GM20000 (cell line): Measurements from ENCODE around the gene HTR2C.
A peak's percentile ranks its signal among the peaks of the same experiment; 100 is the strongest.

Source experiments
- DNase-seq: peaks from one replicate; pipeline ENCODE4 v3.0.0; 2012; ENCODE audit warnings: low spot score
- TF ChIP-seq, protein P1 (sequence below): IDR thresholded peaks from 2 replicates; pipeline ENCODE4 v1.5.1; 2012; ENCODE audit warnings: mild to moderate bottlenecking, control low read depth; ENCODE audit errors: extremely low read depth, missing control alignments

Gene HTR2C

DNA sequence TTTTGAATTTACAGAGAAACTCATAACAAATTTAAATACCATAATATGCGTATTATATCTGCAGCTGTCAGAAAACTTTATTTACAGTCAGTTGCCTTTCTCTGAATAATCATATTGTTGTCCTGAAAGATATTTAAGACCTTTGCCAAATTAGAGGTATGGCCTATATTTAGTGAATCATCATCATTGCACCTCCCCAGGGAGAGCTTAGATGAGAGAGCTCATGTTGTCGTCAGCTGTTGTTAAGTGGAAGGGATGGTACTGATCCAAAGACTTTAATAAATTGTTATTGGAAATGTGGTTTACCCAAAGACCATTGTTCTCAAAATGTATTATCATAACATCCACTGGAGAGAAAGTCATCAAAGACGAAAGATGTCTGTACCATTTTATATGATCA lies 128.6 kb downstream of the HTR2C start:
- TF ChIP-seq, protein P1, sequence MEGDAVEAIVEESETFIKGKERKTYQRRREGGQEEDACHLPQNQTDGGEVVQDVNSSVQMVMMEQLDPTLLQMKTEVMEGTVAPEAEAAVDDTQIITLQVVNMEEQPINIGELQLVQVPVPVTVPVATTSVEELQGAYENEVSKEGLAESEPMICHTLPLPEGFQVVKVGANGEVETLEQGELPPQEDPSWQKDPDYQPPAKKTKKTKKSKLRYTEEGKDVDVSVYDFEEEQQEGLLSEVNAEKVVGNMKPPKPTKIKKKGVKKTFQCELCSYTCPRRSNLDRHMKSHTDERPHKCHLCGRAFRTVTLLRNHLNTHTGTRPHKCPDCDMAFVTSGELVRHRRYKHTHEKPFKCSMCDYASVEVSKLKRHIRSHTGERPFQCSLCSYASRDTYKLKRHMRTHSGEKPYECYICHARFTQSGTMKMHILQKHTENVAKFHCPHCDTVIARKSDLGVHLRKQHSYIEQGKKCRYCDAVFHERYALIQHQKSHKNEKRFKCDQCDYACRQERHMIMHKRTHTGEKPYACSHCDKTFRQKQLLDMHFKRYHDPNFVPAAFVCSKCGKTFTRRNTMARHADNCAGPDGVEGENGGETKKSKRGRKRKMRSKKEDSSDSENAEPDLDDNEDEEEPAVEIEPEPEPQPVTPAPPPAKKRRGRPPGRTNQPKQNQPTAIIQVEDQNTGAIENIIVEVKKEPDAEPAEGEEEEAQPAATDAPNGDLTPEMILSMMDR = no peak

DNA sequence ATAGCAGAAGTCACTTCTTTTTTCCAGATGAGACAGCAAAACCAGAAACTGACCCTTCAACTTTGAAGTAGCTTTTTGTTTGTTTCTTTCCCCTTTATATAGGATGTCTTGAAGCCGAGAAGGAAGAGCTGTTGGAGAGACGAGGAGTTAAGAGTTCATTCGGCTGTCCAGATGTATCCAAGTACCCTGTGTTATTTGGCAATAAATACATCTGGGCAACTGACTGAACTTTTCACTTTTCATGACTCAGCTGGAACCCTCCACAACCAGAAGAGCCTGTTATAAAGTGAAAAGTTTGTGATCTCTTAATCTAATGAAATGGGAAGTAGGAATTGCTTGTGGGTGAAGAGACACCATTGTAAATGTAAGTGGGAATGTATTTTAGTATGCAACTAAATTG lies 131.2 kb downstream of the HTR2C start:
- no peak for DNase-seq
- TF ChIP-seq, protein P1 = no peak

More for the DNA sequence above, 128.6 kb downstream of the HTR2C start:
- DNase-seq = no peak

DNA sequence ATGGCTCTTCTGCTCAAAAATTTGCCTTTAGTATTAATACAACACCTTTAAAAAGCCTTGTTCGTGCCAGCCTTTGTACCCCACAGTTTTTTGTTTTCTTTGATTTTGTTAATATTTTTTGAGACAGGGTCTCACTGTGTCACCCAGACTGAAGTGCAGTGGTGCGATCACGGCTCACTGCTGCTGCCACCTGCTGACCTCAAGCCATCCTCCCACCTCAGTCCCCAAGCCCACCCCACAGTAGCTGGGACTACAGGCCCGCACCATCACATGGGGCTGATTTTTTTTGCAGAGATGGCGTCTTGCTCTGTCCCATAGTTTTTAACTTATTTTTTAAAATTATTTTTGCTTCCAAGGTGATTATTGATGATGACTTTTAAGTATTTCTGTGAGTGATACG lies 134.0 kb downstream of the HTR2C start:
- TF ChIP-seq, protein P1 = peak; percentile 25
- DNase-seq = no peak

DNA sequence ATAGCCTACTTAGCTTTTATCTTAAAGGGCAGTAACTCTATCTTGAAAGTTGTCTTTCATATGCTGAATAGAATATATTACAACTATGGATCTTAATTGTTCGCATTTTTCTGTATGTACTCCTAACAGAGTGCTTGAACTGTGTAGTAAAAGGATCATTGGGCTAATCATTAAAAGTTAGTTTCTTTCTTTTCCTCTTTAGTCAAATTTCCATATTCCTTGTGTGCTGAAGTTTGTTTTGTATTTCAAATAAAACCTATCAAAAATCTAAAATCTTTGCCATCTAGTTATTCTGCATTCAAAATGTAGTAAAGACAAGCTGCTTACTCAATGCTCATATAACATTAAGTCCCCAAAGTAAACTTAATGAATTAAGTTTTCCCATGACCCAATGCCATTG lies 182.7 kb downstream of the HTR2C start:
- TF ChIP-seq, protein P1 = no peak
- no peak for DNase-seq

DNA sequence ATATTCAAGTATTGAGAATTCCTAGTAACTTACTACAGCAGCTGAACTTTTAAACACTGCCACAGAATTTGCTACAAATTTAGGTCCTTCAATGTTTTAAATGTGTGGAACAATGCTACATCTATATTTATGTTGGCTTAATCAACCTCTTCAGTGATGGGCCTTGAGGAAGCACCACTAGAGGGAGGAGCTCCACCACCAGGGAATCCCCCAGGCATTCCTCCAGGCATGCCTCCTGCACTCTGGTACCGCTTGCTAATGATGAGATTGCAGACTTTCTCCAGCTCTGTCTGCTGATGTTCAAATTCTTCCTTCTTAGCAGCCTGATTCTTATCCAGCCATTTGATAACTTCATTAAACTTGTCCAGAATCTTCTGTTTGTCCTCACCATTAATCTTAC lies 190.8 kb downstream of the HTR2C start:
- TF ChIP-seq, protein P1 = no peak
- DNase-seq = no peak

DNA sequence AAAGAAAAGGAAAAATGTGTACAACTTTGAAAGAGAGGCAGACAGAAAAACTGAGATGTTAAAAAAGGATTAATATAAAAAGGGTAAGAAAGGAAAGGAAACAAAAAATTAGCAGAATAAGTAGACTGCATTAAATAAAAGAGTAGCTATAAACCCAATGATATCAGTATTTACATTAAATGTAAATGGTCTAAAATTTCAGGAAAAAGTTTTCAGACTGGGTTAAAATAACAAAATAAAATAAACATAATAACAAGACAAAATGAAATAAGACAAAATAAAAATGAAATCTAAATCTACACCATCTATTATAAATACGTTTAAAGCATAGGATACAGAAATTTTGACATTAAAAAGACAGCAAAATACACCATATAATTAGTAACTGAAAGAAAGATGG lies 199.0 kb downstream of the HTR2C start:
- TF ChIP-seq, protein P1 = no peak
- no peak for DNase-seq

DNA sequence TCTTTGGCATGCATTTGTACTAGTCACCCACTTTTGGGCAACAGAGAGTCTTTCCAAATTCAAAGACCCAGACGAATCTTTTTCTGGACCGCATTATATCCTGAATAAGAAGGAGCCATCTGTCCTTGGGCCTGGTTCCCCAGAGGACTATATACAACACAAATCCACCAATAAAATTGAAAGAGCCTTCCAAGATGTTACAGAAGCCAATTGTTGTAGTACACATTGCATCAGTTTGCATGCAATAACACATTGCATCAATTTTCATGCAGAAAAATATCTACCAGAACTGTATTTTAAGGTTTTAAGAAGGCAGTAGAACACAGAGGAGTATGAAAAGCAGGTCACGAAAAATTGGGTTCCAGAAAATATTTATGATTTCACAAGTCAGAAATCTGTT lies 203.2 kb downstream of the HTR2C start:
- no peak for DNase-seq

More for the DNA sequence above, 203.2 kb downstream of the HTR2C start:
- TF ChIP-seq, protein P1 = no peak
